Brain microvascular endothelial cell (primary cell): Measurements from ENCODE around the gene PEPD.

Experiments
- DNase-seq: peaks from one replicate; pipeline ENCODE4 v3.0.0-alpha.2; 2020
- H3K27ac ChIP-seq: fragments of 250-450 bp; sonication (Bioruptor Pico); 2 replicates; pipeline ENCODE4 v1.5.1; 2020; ENCODE audit warnings: mild to moderate bottlenecking, moderate library complexity
- H3K27me3 ChIP-seq: fragments of 250-450 bp; sonication (Bioruptor Pico); replicated peaks from 2 replicates; pipeline ENCODE4 v1.5.1; 2020; ENCODE audit warnings: mild to moderate bottlenecking
- H3K36me3 ChIP-seq: fragments of 250-450 bp; sonication (Bioruptor Pico); replicated peaks from 2 replicates; pipeline ENCODE4 v1.5.1; 2020; ENCODE audit warnings: mild to moderate bottlenecking
- H3K4me3 ChIP-seq: 2 replicates; pipeline ENCODE4 v1.5.1; 2011; ENCODE audit warnings: low read depth, mild to moderate bottlenecking, control low read depth, low read length, moderate library complexity
- CTCF ChIP-seq: IDR thresholded peaks from 2 replicates; pipeline ENCODE4 v1.5.1; 2011; ENCODE audit warnings: low read depth, mild to moderate bottlenecking, moderate library complexity, low read length, control low read depth, inconsistent platforms; ENCODE audit errors: missing control alignments
- in situ Hi-C: cut with HindIII; loops from 2 replicates; pipeline ENCODE4 v1.10.0; 2017; ENCODE audit warnings: low sequenced_read_pairs, low pct_ligation_motif_present

The PEPD gene

GRCh38 chr19:33403221-33403972, 118.2 kb downstream of the PEPD start:
- no peaks in the 10 kb centered on the region for H3K27me3 ChIP-seq
- TF ChIP-seq CTCF: no peak
- no peak for DNase-seq
- no peak overlapping the region for H3K4me3 ChIP-seq
- in situ Hi-C loops: loop anchor here (25.0 kb wide), 1 partner anchor 359 kb away; no protein-coding TSS in a partner anchor
- H3K27ac ChIP-seq: no peak overlapping the region
- no peaks in the 10 kb centered on the region for H3K36me3 ChIP-seq

DNA sequence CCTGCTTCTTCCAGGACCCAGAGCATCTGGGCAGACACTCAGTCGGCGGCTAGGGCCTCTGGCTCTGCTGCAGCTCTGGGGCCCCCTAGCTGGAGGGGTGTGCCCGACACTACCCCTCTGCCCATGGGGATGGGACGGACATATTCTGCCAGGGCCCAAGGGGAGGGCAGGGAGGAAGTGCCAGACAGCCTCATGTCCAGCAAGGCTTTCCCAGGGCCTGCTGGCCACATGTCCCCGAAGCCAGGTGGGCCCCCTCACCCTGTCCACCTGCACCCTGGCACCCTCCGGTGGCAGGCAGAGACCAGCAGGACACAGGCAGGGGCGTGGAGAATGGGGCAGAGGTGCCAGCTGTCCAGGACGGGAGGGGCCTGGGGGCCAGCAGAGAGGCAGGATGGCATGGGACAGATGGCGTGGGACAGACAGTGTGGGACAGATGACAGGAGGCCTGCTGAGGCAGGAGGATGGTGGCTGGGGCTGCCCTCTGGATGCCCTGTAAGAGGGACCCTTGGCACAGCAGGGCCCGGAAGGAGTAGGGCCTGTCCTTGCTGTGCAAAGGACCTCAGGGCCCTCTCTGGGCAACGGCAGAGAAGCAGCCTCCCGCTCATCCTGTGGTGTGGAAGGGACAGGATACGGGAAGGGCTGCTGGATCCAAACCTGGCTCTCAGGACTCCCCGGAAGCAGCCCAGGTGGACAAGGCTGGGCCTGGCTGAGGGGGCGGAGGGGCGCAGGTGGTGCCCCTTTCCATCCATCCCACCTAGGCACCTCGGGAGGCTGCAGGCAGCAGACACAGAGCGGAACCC, 119.0 kb downstream of the PEPD start:
- Histone ChIP-seq H3K27me3 (no peaks in the 10 kb centered on the region), H3K27ac (no peak overlapping the region), H3K36me3 (no peaks in the 10 kb centered on the region), H3K4me3 (no peak overlapping the region)
- TF ChIP-seq CTCF: no peak
- no peak for DNase-seq
- in situ Hi-C loops: loop anchor here (25.0 kb wide), 1 partner anchor 360 kb away; no protein-coding TSS in a partner anchor

- no peak for DNase-seq
- no peaks in the 10 kb centered on the region for H3K36me3 ChIP-seq
- no peaks in the 10 kb centered on the region for H3K27me3 ChIP-seq
- no peak overlapping the region for H3K4me3 ChIP-seq
- no peak for TF ChIP-seq CTCF
- H3K27ac ChIP-seq: no peak overlapping the region
- in situ Hi-C loops: loop anchor here (25.0 kb wide), 1 partner anchor 360 kb away; no protein-coding TSS in a partner anchor
These were observed 119.7 kb downstream of the PEPD start for GRCh38 chr19:33401683-33402420.

- in situ Hi-C loops: loop anchor here (25.0 kb wide), 1 partner anchor 361 kb away; no protein-coding TSS in a partner anchor
- Histone ChIP-seq H3K36me3 (no peaks in the 10 kb centered on the region), H3K27me3 (no peaks in the 10 kb centered on the region), H3K4me3 (no peak overlapping the region), H3K27ac (no peak overlapping the region)
- TF ChIP-seq CTCF: no peak
- DNase-seq: no peak
These were observed 120.5 kb downstream of the PEPD start for GRCh38 chr19:33400856-33401682.
